IMR-90 (cell line): ENCODE measurements around the gene IGFBP6. TPM values are rescaled to one million over a fixed set of nuclear protein-coding genes. Genes with fewer than 3 reads are reported as not detected.

Experiments
- ATAC-seq: fragments of 200-7000 bp; cut with Tn5 transposase; 2 replicates; pipeline ENCODE4 v1.9.1; 2020; ENCODE audit warnings: low read depth, mild to moderate bottlenecking, moderate library complexity
- BruUV-seq: library from RNA; stranded (reverse); fragments of 400-500 nt; replicated peaks from 2 replicates; lab custom pipeline; 2021; lab: Mats Ljungman, UMichigan
- CTCF ChIA-PET: fragments of 300-600 bp; formaldehyde crosslinking; extraction: SDS; loops from one replicate; lab custom pipeline; 2021; ENCODE audit warnings: antibody characterized with exemption; lab: Yijun Ruan, JAX
- POLR2A ChIA-PET: fragments of 300-600 bp; sonication (Branson Sonifier 250); formaldehyde crosslinking; loops from one replicate; lab custom pipeline; 2022; ENCODE audit warnings: antibody characterized with exemption; ENCODE audit not compliant: unreplicated experiment; lab: Charles Lee
- DNase-seq: peaks from one replicate; pipeline ENCODE4 v3.0.0; 2013
- H2AFZ ChIP-seq: replicated peaks from 2 replicates; pipeline ENCODE3; 2013; ENCODE audit warnings: low read length, mild to moderate bottlenecking; ENCODE audit not compliant: poor library complexity
- H2AK5ac ChIP-seq: 2 replicates; pipeline ENCODE4 v1.6.1; 2013; ENCODE audit warnings: low read depth, low read length, inconsistent platforms
- H2AK9ac ChIP-seq: replicated peaks from 2 replicates; pipeline ENCODE3; 2013; ENCODE audit warnings: mild to moderate bottlenecking, low read depth, low read length, moderate library complexity; ENCODE audit not compliant: poor library complexity
- H2BK120ac ChIP-seq: 2 replicates; pipeline ENCODE4 v1.6.1; 2013; ENCODE audit warnings: low read depth, low read length, inconsistent platforms
- H2BK15ac ChIP-seq: 3 replicates; pipeline ENCODE4 v1.6.1; 2013; ENCODE audit warnings: low read depth, low read length, inconsistent platforms
- H2BK20ac ChIP-seq: 2 replicates; pipeline ENCODE4 v1.6.1; 2013; ENCODE audit warnings: low read depth, mild to moderate bottlenecking, inconsistent platforms, low read length, moderate library complexity
- H2BK5ac ChIP-seq: 2 replicates; pipeline ENCODE4 v1.6.1; 2013; ENCODE audit warnings: mild to moderate bottlenecking, low read depth, low read length, inconsistent platforms; ENCODE audit not compliant: poor library complexity, severe bottlenecking
- H3K14ac ChIP-seq: replicated peaks from 2 replicates; pipeline ENCODE4 v1.6.1; 2013; ENCODE audit warnings: low read depth, low read length, inconsistent platforms
- H3K18ac ChIP-seq: 2 replicates; pipeline ENCODE4 v1.6.1; 2013; ENCODE audit warnings: low read depth, low read length, control low read depth
- H3K23ac ChIP-seq: 2 replicates; pipeline ENCODE4 v1.6.1; 2013; ENCODE audit warnings: low read depth, low read length, inconsistent platforms
- H3K27ac ChIP-seq: 2 replicates; pipeline ENCODE4 v1.5.1; 2013; ENCODE audit warnings: mild to moderate bottlenecking, control low read depth, low read length; ENCODE audit not compliant: insufficient read depth
- H3K27me3 ChIP-seq: 2 replicates; pipeline ENCODE4 v1.6.1; 2013; ENCODE audit warnings: low read length; ENCODE audit not compliant: control insufficient read depth, insufficient read depth
- H3K36me3 ChIP-seq: 2 replicates; pipeline ENCODE4 v1.6.1; 2013; ENCODE audit warnings: low read length, mixed read lengths; ENCODE audit not compliant: control insufficient read depth, insufficient read depth
- H3K4ac ChIP-seq: 2 replicates; pipeline ENCODE4 v1.6.1; 2013; ENCODE audit warnings: low read depth, low read length, inconsistent platforms
- H3K4me1 ChIP-seq: 2 replicates; pipeline ENCODE4 v1.6.1; 2013; ENCODE audit warnings: low read length, mixed read lengths; ENCODE audit not compliant: control insufficient read depth, insufficient read depth
- H3K4me2 ChIP-seq: 2 replicates; pipeline ENCODE4 v1.6.1; 2013; ENCODE audit warnings: low read depth, mild to moderate bottlenecking, control low read depth, low read length, moderate library complexity
- H3K4me3 ChIP-seq: 2 replicates; pipeline ENCODE4 v1.5.1; 2013; ENCODE audit warnings: low read depth, mild to moderate bottlenecking, control low read depth, low read length, moderate library complexity; ENCODE audit not compliant: insufficient read depth
- H3K56ac ChIP-seq: 2 replicates; pipeline ENCODE4 v1.6.1; 2013; ENCODE audit warnings: low read length, inconsistent platforms; ENCODE audit not compliant: insufficient read depth; ENCODE audit errors: extremely low read depth
- H3K79me1 ChIP-seq, 2 experiments: 2 replicates each; pipeline ENCODE4 v1.6.1; 2013; ENCODE audit warnings: low read length in 2 of 2, inconsistent platforms in 1 of 2, low read depth in 1 of 2
- H3K9ac ChIP-seq: 2 replicates; pipeline ENCODE4 v1.6.1; 2013; ENCODE audit warnings: low read depth, low read length, control low read depth
- H3K9me1 ChIP-seq: 2 replicates; pipeline ENCODE4 v1.6.1; 2013; ENCODE audit warnings: low read length, inconsistent platforms; ENCODE audit not compliant: insufficient read depth
- H3K9me3 ChIP-seq: 2 replicates; pipeline ENCODE4 v1.6.1; 2013; ENCODE audit warnings: low read length; ENCODE audit not compliant: control insufficient read depth, insufficient read depth
- H4K20me1 ChIP-seq: 2 replicates; pipeline ENCODE4 v1.6.1; 2013; ENCODE audit warnings: low read length, inconsistent platforms; ENCODE audit not compliant: insufficient read depth
- H4K5ac ChIP-seq: 2 replicates; pipeline ENCODE4 v1.6.1; 2013; ENCODE audit warnings: mild to moderate bottlenecking, low read depth, low read length, control low read depth
- H4K8ac ChIP-seq, 2 experiments: 2 replicates each; pipeline ENCODE4 v1.6.1; 2013; ENCODE audit warnings: low read depth in 2 of 2, low read length in 2 of 2, control low read depth in 1 of 2, inconsistent platforms in 1 of 2
- H4K91ac ChIP-seq: 2 replicates; pipeline ENCODE4 v1.6.1; 2013; ENCODE audit warnings: low read depth, low read length, inconsistent platforms; ENCODE audit not compliant: insufficient read depth
- BHLHE40 ChIP-seq: fragments of 150-350 bp; IDR thresholded peaks from 2 replicates; pipeline ENCODE4 v1.6.1; 2016; ENCODE audit warnings: mild to moderate bottlenecking, low read depth, low read length
- CEBPB ChIP-seq: IDR thresholded peaks from 2 replicates; pipeline ENCODE4 v1.6.1; 2012; ENCODE audit warnings: low read depth, low read length, improper control_type of control experiment
- CHD1 ChIP-seq: IDR thresholded peaks from 2 replicates; pipeline ENCODE4 v1.6.1; 2012; ENCODE audit warnings: low read depth, low read length, improper control_type of control experiment
- CTCF ChIP-seq: conservative IDR thresholded peaks from 2 replicates; pipeline ENCODE4 v1.5.1; 2012; ENCODE audit warnings: mild to moderate bottlenecking, low read depth, low read length, improper control_type of control experiment
- FOS ChIP-seq: fragments of 150-350 bp; IDR thresholded peaks from 2 replicates; pipeline ENCODE4 v1.6.1; 2016; ENCODE audit warnings: low read depth, low read length
- MAFK ChIP-seq: IDR thresholded peaks from 2 replicates; pipeline ENCODE4 v1.6.1; 2012; ENCODE audit warnings: low read depth, low read length, improper control_type of control experiment
- MAZ ChIP-seq: IDR thresholded peaks from 2 replicates; pipeline ENCODE4 v1.6.1; 2012; ENCODE audit warnings: low read depth, mild to moderate bottlenecking, low read length, improper control_type of control experiment, moderate library complexity, borderline replicate concordance
- MXI1 ChIP-seq: IDR thresholded peaks from 2 replicates; pipeline ENCODE4 v1.6.1; 2012; ENCODE audit warnings: low read depth, mild to moderate bottlenecking, low read length, moderate library complexity, borderline replicate concordance
- NFE2L2 ChIP-seq: fragments of 150-350 bp; IDR thresholded peaks from 2 replicates; pipeline ENCODE4 v1.6.1; 2016; ENCODE audit warnings: low read depth, mild to moderate bottlenecking, low read length
- POLR2A ChIP-seq: IDR thresholded peaks from 2 replicates; pipeline ENCODE4 v1.6.1; 2012; ENCODE audit warnings: mild to moderate bottlenecking, low read depth, low read length
- RAD21 ChIP-seq: IDR thresholded peaks from 2 replicates; pipeline ENCODE4 v1.6.1; 2012; ENCODE audit warnings: low read length, improper control_type of control experiment
- RCOR1 ChIP-seq: IDR thresholded peaks from 2 replicates; pipeline ENCODE4 v1.6.1; 2012; ENCODE audit warnings: mild to moderate bottlenecking, low read length, improper control_type of control experiment; ENCODE audit not compliant: insufficient replicate concordance
- RFX5 ChIP-seq: IDR thresholded peaks from 2 replicates; pipeline ENCODE4 v1.8.0; 2012; ENCODE audit warnings: low read depth, mild to moderate bottlenecking, low read length, moderate library complexity
- SMC3 ChIP-seq: fragments of 150-350 bp; IDR thresholded peaks from 2 replicates; pipeline ENCODE4 v1.6.1; 2016; ENCODE audit warnings: low read depth, mild to moderate bottlenecking, antibody characterized with exemption, low read length, moderate library complexity
- WGBS, 2 experiments: methylation state at CpG; one replicate each; pipeline versions ENCODE4 v1.1.5 to v1.1.7; 2013; ENCODE audit warnings: missing lambda C conversion rate in 2 of 2; ENCODE audit not compliant: insufficient read length in 1 of 2; ENCODE audit errors: extremely low coverage in 2 of 2; 5-methylcytosine and 5-hydroxymethylcytosine counted together
- dilution Hi-C: fragments of 300-500 bp; cut with HindIII; formaldehyde crosslinking; loops from one replicate; pipeline ENCODE4 v1.14.3; 2018; ENCODE audit warnings: low sequenced_read_pairs; ENCODE audit not compliant: unreplicated experiment
- in situ Hi-C: fragments of 300-500 bp; cut with MboI; formaldehyde crosslinking; loops from 3 replicates; pipeline ENCODE4 v1.14.3; 2019; ENCODE audit warnings: low sequenced_read_pairs, inconsistent platforms, mixed read lengths
- intact Hi-C: fragments of 100-400 bp; cut with micrococcal nuclease; formaldehyde crosslinking; loops from 2 replicates; pipeline ENCODE4 v1.10.0; 2022
- polyA plus RNA-seq, 3 experiments: library from polyadenylated mRNA; depleted of rRNA; stranded (reverse); fragments of >200 nt; gene quantifications; 2 replicates each; pipeline ENCODE4 v1.2.3, GENCODE V29; 2012; ENCODE audit warnings: low replicate concordance in 1 of 3
- total RNA-seq: library from RNA; depleted of rRNA; stranded (reverse); fragments of >200 nt; gene quantifications from 2 replicates; pipeline ENCODE4 v1.2.3, GENCODE V29; 2012
- TF ChIP-seq, protein P1 (sequence below): fragments of 150-350 bp; IDR thresholded peaks from 2 replicates; pipeline ENCODE4 v1.6.1; 2017; ENCODE audit warnings: mild to moderate bottlenecking, antibody characterized with exemption, low read length, low read depth
- TF ChIP-seq, protein P2 (sequence below): fragments of 150-350 bp; IDR thresholded peaks from 2 replicates; pipeline ENCODE4 v1.6.1; 2016; ENCODE audit warnings: low read depth, mild to moderate bottlenecking, low read length, moderate library complexity, borderline replicate concordance

IGFBP6 gene
- total and polyA plus RNA-seq, 2 of the 4 experiments (the other 2 are of a cell fraction), result 124 to 337 TPM

DNA sequence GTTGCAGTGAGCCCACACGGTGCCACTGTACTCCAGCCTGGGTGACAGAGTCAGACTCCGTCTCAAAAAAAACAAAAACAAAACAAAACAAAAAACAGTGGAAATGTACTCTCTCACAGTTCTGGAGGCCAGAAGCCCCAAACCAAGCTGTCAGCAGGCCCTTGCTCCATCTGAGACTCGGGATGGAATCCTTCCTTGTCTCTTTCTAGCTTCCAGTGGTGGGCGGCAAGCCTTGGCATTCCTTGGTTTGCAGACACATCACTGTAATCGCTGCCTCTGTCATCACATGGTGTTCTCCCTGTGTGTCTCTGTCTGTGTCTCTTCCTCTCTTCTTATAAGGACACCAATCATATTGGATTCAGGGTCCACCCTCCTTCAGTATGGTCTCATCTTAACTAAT is 41.2 kb upstream of the IGFBP6 start:
- in situ Hi-C loops (no loop called here), dilution Hi-C loops (no loop called here), intact Hi-C loops (no loop called here)
- Histone ChIP-seq H4K20me1 (peaks cover 11% of the 10 kb centered on the region), H3K9me1 (peaks cover 21% of the 10 kb centered on the region), H2BK20ac (no peak overlapping the region), H4K5ac (no peak overlapping the region), H3K4ac (no peak overlapping the region), H2AK5ac (no peak overlapping the region), H4K91ac (no peak overlapping the region), H2BK5ac (no peak overlapping the region), H3K27me3 (no peaks in the 10 kb centered on the region), H3K4me3 (no peak overlapping the region), H3K4me1 (peaks cover 28% of the 10 kb centered on the region), H3K14ac (no peak overlapping the region), H4K8ac (no peak overlapping the region), H2AK9ac (no peak overlapping the region), H3K27ac (no peak overlapping the region), H3K4me2 (no peak overlapping the region), H3K79me1 (peaks cover 0 to 48% of the 10 kb centered on the region in 2 experiments; a peak in 3 of 4 replicates), H3K9ac (no peak overlapping the region), H2BK15ac (no peak overlapping the region), H3K56ac (no peak overlapping the region), H3K36me3 (peaks cover 72% of the 10 kb centered on the region), H2AFZ (no peak overlapping the region), H3K18ac (no peak overlapping the region), H3K23ac (no peak overlapping the region), H3K9me3 (no peaks in the 10 kb centered on the region), H2BK120ac (no peak overlapping the region)
- no TSS peak for BruUV-seq
- TF ChIP-seq MAFK (no peak), RFX5 (no peak), POLR2A (no peak), CHD1 (no peak), MXI1 (no peak), FOS (no peak), SMC3 (no peak), CEBPB (no peak), NFE2L2 (no peak), CTCF (no peak), MAZ (no peak), RCOR1 (no peak), BHLHE40 (no peak), RAD21 (no peak)
- TF ChIP-seq, protein P1, sequence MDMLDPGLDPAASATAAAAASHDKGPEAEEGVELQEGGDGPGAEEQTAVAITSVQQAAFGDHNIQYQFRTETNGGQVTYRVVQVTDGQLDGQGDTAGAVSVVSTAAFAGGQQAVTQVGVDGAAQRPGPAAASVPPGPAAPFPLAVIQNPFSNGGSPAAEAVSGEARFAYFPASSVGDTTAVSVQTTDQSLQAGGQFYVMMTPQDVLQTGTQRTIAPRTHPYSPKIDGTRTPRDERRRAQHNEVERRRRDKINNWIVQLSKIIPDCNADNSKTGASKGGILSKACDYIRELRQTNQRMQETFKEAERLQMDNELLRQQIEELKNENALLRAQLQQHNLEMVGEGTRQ, result no peak
- TF ChIP-seq, protein P2, sequence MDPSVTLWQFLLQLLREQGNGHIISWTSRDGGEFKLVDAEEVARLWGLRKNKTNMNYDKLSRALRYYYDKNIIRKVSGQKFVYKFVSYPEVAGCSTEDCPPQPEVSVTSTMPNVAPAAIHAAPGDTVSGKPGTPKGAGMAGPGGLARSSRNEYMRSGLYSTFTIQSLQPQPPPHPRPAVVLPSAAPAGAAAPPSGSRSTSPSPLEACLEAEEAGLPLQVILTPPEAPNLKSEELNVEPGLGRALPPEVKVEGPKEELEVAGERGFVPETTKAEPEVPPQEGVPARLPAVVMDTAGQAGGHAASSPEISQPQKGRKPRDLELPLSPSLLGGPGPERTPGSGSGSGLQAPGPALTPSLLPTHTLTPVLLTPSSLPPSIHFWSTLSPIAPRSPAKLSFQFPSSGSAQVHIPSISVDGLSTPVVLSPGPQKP, result no peak
- ChIA-PET CTCF (no interaction called here), POLR2A (no interaction called here)
- ATAC-seq (no peak), DNase-seq (no peak)
- WGBS, 2 experiments, result no CpG with 5 or more reads among the region's 5 CpGs
